Coronary artery (tissue), 2 donors: Measurements from ENCODE around the gene CDH13.

Experiments used
- DNase-seq: peaks from one replicate; pipeline ENCODE4 v3.0.0-alpha.2; 2017; ENCODE audit warnings: low spot score
- H3K27ac ChIP-seq, 2 donors: fragments of 200-600 bp; sonication (generic); one replicate each; pipeline ENCODE4 v1.5.1; 2016 to 2019
- H3K4me3 ChIP-seq: fragments of 200-600 bp; sonication (generic); 2 replicates; pipeline ENCODE4 v1.5.1; 2016; ENCODE audit warnings: mild to moderate bottlenecking, moderate library complexity
- TF ChIP-seq, protein P1 (sequence below): fragments of 200-600 bp; sonication (generic); IDR thresholded peaks from one replicate; pipeline ENCODE4 v1.5.1; 2019; ENCODE audit warnings: antibody characterized with exemption

CDH13 gene

DNA sequence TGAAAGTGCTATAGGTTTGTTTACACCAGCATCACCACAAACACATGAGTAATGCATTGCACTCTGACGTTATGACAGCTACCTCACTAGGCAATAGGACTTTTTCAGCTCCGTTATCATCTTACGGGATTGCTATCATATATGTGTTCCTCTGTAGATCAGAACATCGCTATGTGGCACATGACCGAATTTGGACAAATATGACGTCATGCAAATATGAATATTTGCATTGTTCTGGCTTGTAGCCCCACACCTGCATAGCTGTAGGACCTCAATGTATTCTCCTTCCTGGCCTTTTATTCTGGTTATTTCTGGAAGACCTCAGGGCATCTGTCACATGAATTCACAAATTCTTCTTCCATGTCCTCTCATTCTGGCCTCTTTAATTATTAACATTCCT is 393.2 kb downstream of the CDH13 start:
- TF ChIP-seq, protein P1, sequence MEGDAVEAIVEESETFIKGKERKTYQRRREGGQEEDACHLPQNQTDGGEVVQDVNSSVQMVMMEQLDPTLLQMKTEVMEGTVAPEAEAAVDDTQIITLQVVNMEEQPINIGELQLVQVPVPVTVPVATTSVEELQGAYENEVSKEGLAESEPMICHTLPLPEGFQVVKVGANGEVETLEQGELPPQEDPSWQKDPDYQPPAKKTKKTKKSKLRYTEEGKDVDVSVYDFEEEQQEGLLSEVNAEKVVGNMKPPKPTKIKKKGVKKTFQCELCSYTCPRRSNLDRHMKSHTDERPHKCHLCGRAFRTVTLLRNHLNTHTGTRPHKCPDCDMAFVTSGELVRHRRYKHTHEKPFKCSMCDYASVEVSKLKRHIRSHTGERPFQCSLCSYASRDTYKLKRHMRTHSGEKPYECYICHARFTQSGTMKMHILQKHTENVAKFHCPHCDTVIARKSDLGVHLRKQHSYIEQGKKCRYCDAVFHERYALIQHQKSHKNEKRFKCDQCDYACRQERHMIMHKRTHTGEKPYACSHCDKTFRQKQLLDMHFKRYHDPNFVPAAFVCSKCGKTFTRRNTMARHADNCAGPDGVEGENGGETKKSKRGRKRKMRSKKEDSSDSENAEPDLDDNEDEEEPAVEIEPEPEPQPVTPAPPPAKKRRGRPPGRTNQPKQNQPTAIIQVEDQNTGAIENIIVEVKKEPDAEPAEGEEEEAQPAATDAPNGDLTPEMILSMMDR, result no peak
- no peak for DNase-seq
- Histone ChIP-seq H3K27ac (no peak overlapping the region), H3K4me3 (no peak overlapping the region)

DNA sequence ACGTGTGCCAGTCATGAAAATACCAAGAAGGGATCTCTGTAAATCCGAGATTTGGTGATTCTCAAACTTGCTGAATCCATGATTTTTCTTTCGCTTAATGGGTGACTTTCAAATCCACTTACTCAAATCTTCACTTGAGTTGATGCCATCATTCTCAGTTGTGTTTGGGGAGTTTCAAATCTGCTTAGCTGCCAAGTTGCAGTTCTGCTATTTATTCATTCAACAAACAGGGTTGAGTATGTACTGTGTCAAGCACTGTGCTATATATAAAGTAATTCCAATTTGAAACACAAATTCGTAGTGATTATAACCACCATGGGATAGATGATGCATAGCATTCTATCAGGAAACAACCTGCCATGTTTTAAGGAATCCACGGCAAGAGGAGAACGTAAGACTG is 394.3 kb downstream of the CDH13 start:
- TF ChIP-seq, protein P1, result no peak
- no peak for DNase-seq
- Histone ChIP-seq H3K4me3 (no peak overlapping the region), H3K27ac (no peak overlapping the region)

DNA sequence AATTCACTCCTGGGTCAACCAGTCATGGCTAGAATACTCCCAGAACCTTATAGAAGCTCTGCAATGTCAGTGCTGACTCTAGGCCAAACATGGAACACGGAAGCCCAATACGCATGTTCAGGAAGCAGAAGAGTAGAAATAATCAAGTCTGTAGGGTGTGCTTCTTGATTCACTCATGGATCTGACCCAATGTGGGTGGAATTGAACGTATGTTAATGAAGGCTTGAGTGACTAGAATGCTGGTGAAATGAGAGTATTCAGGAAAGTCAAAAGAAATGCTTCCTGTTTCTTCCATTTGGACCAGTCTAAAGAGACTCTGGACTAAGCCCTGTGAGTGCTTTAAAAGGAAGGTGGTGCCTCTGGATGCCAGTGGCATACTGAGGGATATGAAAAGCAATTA is 395.0 kb downstream of the CDH13 start:
- no peak for DNase-seq
- no peak overlapping the region for H3K27ac ChIP-seq
- no peak overlapping the region for H3K4me3 ChIP-seq
- TF ChIP-seq, protein P1, result no peak

DNA sequence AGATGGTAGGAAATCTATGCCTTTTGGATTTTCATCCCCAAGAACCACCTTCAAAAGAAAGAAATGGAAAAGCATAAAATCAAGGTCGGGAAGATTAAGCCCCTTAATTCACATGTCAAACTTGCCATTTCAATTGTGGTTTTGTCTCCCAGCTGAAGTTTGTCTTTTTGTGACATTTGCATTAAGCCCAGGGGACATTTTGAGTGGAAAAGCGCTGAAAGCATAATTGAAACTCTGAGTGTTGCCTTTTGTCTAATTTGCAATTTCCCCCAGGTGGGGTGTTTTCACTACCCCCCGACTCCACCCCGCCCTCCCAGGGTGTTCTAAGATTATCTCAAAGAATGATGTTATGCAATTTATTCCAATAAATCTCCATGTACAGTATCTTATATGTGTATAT is 396.2 kb downstream of the CDH13 start:
- no peak for DNase-seq
- H3K27ac ChIP-seq, result no peak overlapping the region
- no peak overlapping the region for H3K4me3 ChIP-seq
- TF ChIP-seq, protein P1, result no peak

- TF ChIP-seq, protein P1, result no peak
- no peak overlapping the region for H3K4me3 ChIP-seq
- no peak overlapping the region for H3K27ac ChIP-seq
- DNase-seq, result no peak
Measured at GRCh38 chr16:83023640-83024039, 396.9 kb downstream of the CDH13 start.

DNA sequence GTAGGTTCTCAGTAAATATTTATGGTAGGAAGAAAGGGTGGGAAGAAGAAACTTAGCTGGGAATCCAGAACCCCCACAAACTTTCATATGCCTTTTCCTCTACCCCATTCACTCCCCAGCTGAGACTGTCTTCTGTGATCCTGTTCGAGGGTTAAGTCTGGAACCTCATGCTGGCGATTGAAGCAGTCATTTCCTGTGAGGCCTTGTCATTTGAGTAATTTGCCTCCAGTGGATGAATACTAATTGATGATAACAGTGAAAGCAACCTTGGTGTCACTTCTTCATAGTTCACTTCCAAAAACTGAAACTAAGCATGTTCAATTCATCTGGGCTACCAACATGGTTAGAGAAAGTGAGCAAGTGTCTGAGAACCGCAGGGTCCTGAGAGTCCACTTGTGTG is 401.2 kb downstream of the CDH13 start:
- no peak for DNase-seq
- Histone ChIP-seq H3K4me3 (no peak overlapping the region), H3K27ac (no peak overlapping the region)
- TF ChIP-seq, protein P1, result no peak

DNA sequence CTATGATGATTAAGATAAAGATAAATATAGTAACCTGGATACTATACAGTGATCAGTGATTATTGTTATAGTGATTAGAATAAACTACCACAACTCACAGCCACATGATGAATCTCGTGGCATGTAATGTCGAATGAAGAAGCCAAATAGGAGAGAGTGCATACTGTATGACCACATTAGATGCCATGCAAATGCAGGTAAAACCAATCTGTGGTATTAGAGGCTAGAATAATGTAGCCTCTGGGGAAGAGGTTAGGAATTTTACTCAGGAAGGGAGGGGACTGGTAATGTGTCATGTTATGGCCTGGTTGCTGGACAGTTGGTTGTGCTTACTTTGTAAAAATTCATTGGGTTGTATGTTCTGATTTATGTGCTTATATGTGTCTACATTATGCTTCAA is 402.7 kb downstream of the CDH13 start:
- Histone ChIP-seq H3K4me3 (no peak overlapping the region), H3K27ac (no peak overlapping the region)
- TF ChIP-seq, protein P1, result no peak
- no peak for DNase-seq
